Measurements from ENCODE around the gene TMEM63B.

DNA sequence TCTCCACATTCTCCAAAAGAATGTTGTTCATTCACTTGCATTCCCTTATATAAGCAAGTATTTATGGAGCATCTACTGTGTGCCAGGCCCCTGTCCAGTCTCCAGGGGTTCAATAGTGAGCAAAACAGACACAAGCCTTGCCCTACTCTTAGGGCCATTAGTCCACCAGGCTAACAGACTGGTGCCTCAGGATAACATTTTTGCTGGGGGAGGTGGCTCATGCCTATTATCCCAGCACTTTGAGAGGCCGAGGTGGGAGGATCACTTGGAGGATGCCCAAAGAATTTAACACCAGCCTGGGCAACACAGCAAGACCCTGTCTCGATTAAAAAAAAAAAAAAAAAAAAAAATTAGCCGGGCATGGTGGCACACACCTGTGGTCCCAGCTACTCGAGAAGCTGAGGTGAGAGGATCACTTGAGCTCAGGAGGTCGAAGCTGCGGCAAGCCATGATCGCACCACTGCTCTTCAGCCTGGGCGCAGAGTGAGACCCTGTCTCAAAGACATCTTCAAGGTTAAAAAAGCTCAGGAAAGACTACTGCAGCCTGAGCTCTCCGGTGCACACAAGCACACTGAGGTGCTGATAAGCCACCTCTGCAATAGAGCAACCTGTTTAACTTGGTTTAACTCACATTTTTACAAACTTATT lies 51.2 kb downstream of the TMEM63B start:
- TF ChIP-seq L3MBTL2 (conservative IDR thresholded peaks at IDR 0.05) (no peak), TARDBP (IDR thresholded peaks at IDR 0.05) (no peak), SUZ12 (IDR thresholded peaks at IDR 0.05) (no peak), FOXM1 (IDR thresholded peaks at IDR 0.05; ENCODE audit: borderline replicate concordance) (no peak), ARNT (IDR thresholded peaks at IDR 0.05) (no peak), PKNOX1 (IDR thresholded peaks at IDR 0.05) (no peak), FOXA1 (IDR thresholded peaks at IDR 0.05) (no peak), NFRKB (IDR thresholded peaks at IDR 0.05) (no peak), FOXK2 (IDR thresholded peaks at IDR 0.05) (no peak), BHLHE40 (IDR thresholded peaks at IDR 0.05; ENCODE audit: borderline replicate concordance) (no peak), ELF4 (IDR thresholded peaks at IDR 0.05) (no peak), CTBP1 (IDR thresholded peaks at IDR 0.05; ENCODE audit: borderline replicate concordance) (no peak)
